Psoas muscle (tissue), 8 donors: ENCODE measurements around the gene SSH2. TPM values are rescaled to one million over a fixed set of nuclear protein-coding genes. Genes with fewer than 3 reads are reported as not detected.
A peak's percentile ranks its signal among the peaks of the same experiment; 100 is the strongest.

Experiments
- ATAC-seq, 4 donors: fragments of 200-7000 bp; cut with Tn5 transposase; one replicate each; pipeline ENCODE4 v1.9.1; 2020; ENCODE audit warnings: moderate library complexity in 3 of 4, mild to moderate bottlenecking in 2 of 4
- DNase-seq, 2 donors: peaks; one replicate each; pipeline ENCODE4 v3.0.0-alpha.2; 2020
- H3K27ac ChIP-seq: fragments of 200-600 bp; one replicate; pipeline ENCODE4 v1.8.0; 2022
- H3K27me3 ChIP-seq, 3 donors: fragments of 200-600 bp in 1 of 3; one replicate each; pipeline versions ENCODE4 v1.6.1 to v1.8.0; 2013 to 2022; ENCODE audit warnings: low read length in 2 of 3, mild to moderate bottlenecking in 2 of 3, moderate library complexity in 1 of 3; ENCODE audit not compliant: insufficient read depth in 3 of 3
- H3K36me3 ChIP-seq, 2 donors: fragments of 200-600 bp in 1 of 2; one replicate each; pipeline versions ENCODE4 v1.6.1 to v1.8.0; 2013 to 2022; ENCODE audit warnings: low read depth in 1 of 2, mild to moderate bottlenecking in 1 of 2, moderate library complexity in 1 of 2; ENCODE audit not compliant: insufficient read depth in 1 of 2
- H3K4me1 ChIP-seq: fragments of 200-600 bp; one replicate; pipeline ENCODE4 v1.8.0; 2022
- H3K4me3 ChIP-seq: fragments of 200-600 bp; one replicate; pipeline ENCODE4 v1.8.0; 2022; ENCODE audit warnings: mild to moderate bottlenecking
- H3K9me3 ChIP-seq: fragments of 200-600 bp; one replicate; pipeline ENCODE4 v1.8.0; 2022
- CTCF ChIP-seq: fragments of 200-600 bp; IDR thresholded peaks from one replicate; pipeline ENCODE4 v1.8.0; 2022; ENCODE audit warnings: antibody characterized with exemption
- WGBS, 3 donors: extraction: QIAGEN DNeasy Blood & Tissue Kit; methylation state at CpG; one replicate each; pipeline versions ENCODE4 v1.1.6 to v1.1.7; 2013; 5-methylcytosine and 5-hydroxymethylcytosine counted together
- intact Hi-C, 2 donors: fragments of 100-400 bp; cut with DNase I; formaldehyde crosslinking; loops; one replicate each; pipeline versions ENCODE4 v1.11.0 to v1.14.2; 2022
- polyA plus RNA-seq, 3 donors: library from polyadenylated mRNA; stranded (reverse); fragments of 200-250 nt; gene quantifications; one replicate each; pipeline ENCODE4 v1.2.3, GENCODE V29; 2013
- total RNA-seq, 4 donors: library from RNA; stranded (reverse); fragmentation: NEBNext Ultra II Directional in 2 of 4; extraction: Animal tissue kit (Norgen Biotek cat#: 25700) in 2 of 4; gene quantifications; one replicate each; pipeline versions ENCODE4 v1.2.1 to v1.2.4, GENCODE V29; 2021 to 2023
- donor health status: healthy with polysubstance abuse.
- donor health status: DM: no; HTN: no; CAD: no; lungs with moderate emphysema.
- donor health status: Bipolar disorder and iron deficiency.
- donor health status: healthy.
- donor health status: DM: yes; HTN: yes; CAD: no.
- donor health status: DM: no; HTN: no; CAD: no.
- donor health status: DM: no; HTN: no; CAD: no.
- donor health status: DM: yes; HTN: yes; CAD: no.

The SSH2 gene
- total and polyA plus RNA-seq, 7 donors: 28.0 to 168 (median 107) TPM

GRCh38 chr17:29838961-29839360 lies 91.1 kb downstream of the SSH2 start:
- Histone ChIP-seq H3K36me3 (peaks cover 0 to 2% of the 10 kb centered on the region in 2 donors), H3K4me1 (peaks cover 25% of the 10 kb centered on the region), H3K9me3 (no peaks in the 10 kb centered on the region), H3K4me3 (no peak overlapping the region), H3K27me3 (no peaks in the 10 kb centered on the region), H3K27ac (no peak overlapping the region)
- whole genome bisulfite sequencing, 3 donors: 53 to 60% (median 57%) methylated on average over 6 of the region's 6 CpGs
- intact Hi-C loops: no loop called here
- TF ChIP-seq CTCF: no peak
- ATAC-seq: peak; percentile 18 to 41 (median 30)
- DNase-seq: no peak

- Histone ChIP-seq H3K36me3 (peaks cover 0 to 2% of the 10 kb centered on the region in 2 donors), H3K4me1 (peaks cover 25% of the 10 kb centered on the region), H3K9me3 (no peaks in the 10 kb centered on the region), H3K27me3 (no peaks in the 10 kb centered on the region), H3K4me3 (no peak overlapping the region), H3K27ac (no peak overlapping the region)
- WGBS, 3 donors: 91 to 98% (median 96%) methylated on average over 7 of the region's 7 CpGs
- TF ChIP-seq CTCF: no peak
- ATAC-seq (no peak), DNase-seq (no peak)
- intact Hi-C loops: no loop called here
Observed at GRCh38 chr17:29837531-29837930, 92.5 kb downstream of the SSH2 start.

- Histone ChIP-seq H3K27me3 (no peaks in the 10 kb centered on the region), H3K36me3 (peaks cover 0 to 2% of the 10 kb centered on the region in 2 donors), H3K27ac (no peak overlapping the region), H3K9me3 (no peaks in the 10 kb centered on the region), H3K4me1 (peaks cover 25% of the 10 kb centered on the region), H3K4me3 (no peak overlapping the region)
- intact Hi-C loops: no loop called here
- TF ChIP-seq CTCF: no peak
- DNase-seq: no peak
- 85 to 87% (median 86%) methylated on average over 5 of the region's 5 CpGs for WGBS, 3 donors
- no peak for ATAC-seq
Observed at GRCh38 chr17:29836643-29837042, 93.4 kb downstream of the SSH2 start.

GRCh38 chr17:29835435-29836351 lies 94.3 kb downstream of the SSH2 start:
- H3K4me1 ChIP-seq: peaks cover 19% of the 10 kb centered on the region
- DNase-seq (no peak), ATAC-seq (peak in 2 of 4 donors; percentile 57 to 63)
- TF ChIP-seq CTCF: no peak
- no peak overlapping the region for H3K4me3 ChIP-seq
- no peaks in the 10 kb centered on the region for H3K9me3 ChIP-seq
- no peaks in the 10 kb centered on the region for H3K27me3 ChIP-seq
- peaks cover 0 to 2% of the 10 kb centered on the region in 2 donors for H3K36me3 ChIP-seq
- no peak overlapping the region for H3K27ac ChIP-seq
- intact Hi-C loops: no loop called here
- WGBS, 3 donors: 77 to 92% (median 89%) methylated on average over 10 of the region's 10 CpGs
